ENCODE measurements around the gene MATN1. TPM values are rescaled to one million over a fixed set of nuclear protein-coding genes. Genes with fewer than 3 reads are reported as not detected.

MATN1 gene
- polyA plus RNA-seq, 3 donors = 0.07 TPM; not detected in 2

GRCh38 chr1:30755334-30755733 is 31.9 kb upstream of the MATN1 start:
- H3K79me2 ChIP-seq (ENCODE audit: insufficient read depth, low read length) = peaks cover 92% of the 10 kb centered on the region
- H2AFZ ChIP-seq (ENCODE audit: insufficient read depth, low read depth, low read length, poor library complexity, severe bottlenecking) = no peak overlapping the region
- H4K20me1 ChIP-seq (ENCODE audit: insufficient read depth, low read length) = peaks cover 84% of the 10 kb centered on the region
- Mint-ChIP-seq H3K4me1 (peaks cover 66% of the 10 kb centered on the region), H3K27ac (peak overlapping the region; percentile 99 to 100 (median 100)), H3K9me3 (peaks cover 0 to 10% (median 3%) of the 10 kb centered on the region in 7 donors), H3K4me3 (peak overlapping the region; percentile 92 to 97), H3K27me3 (ENCODE audit: low read depth in 3 of 3) (peaks cover 0 to 5% (median 0%) of the 10 kb centered on the region in 3 donors), H3K36me3 (peaks cover 48 to 63% of the 10 kb centered on the region in 2 donors)
- TF ChIP-seq CTCF (IDR thresholded peaks at IDR 0.05) = no peak
- H3K27me3 ChIP-seq (ENCODE audit: control insufficient read depth in 2 of 2, insufficient read depth in 2 of 2, low read length in 2 of 2) = no peaks in the 10 kb centered on the region
- H3K27ac ChIP-seq (ENCODE audit: low read depth in 1 of 2, low read length in 2 of 2) = peak overlapping the region; percentile 97 to 100
- DNase-seq = no peak
- peak overlapping the region; percentile 100 for H3K9ac ChIP-seq (ENCODE audit: insufficient read depth, low read length, poor library complexity, severe bottlenecking)
- peak overlapping the region; percentile 86 to 96 (median 96) for H3K4me3 ChIP-seq (replicated peaks in 1 of 3; ENCODE audit: low read depth in 2 of 3, low read length in 3 of 3)
- peak overlapping the region; percentile 98 for H3K4me2 ChIP-seq (replicated peaks; ENCODE audit: extremely low read depth, low read length, poor library complexity, severe bottlenecking)
- 76% methylated on average over 6 of the region's 6 CpGs for WGBS (ENCODE audit: insufficient coverage)
- H3K9me3 ChIP-seq (replicated peaks in 1 of 2; ENCODE audit: control insufficient read depth in 1 of 2, insufficient read depth in 1 of 2, low read length in 2 of 2) = no peaks in the 10 kb centered on the region
- peaks cover 22 to 29% of the 10 kb centered on the region in 2 donors for H3K36me3 ChIP-seq (replicated peaks in 1 of 2; ENCODE audit: control insufficient read depth in 1 of 2, insufficient read depth in 2 of 2, low read length in 2 of 2)
- H3K4me1 ChIP-seq (ENCODE audit: control insufficient read depth in 1 of 2, insufficient read depth in 2 of 2, low read length in 2 of 2) = peaks cover 84 to 87% of the 10 kb centered on the region in 2 donors
- intact Hi-C loops (cut with micrococcal nuclease) = no loop called here

GRCh38 chr1:30754684-30755171 is 31.3 kb upstream of the MATN1 start:
- Histone ChIP-seq H3K36me3 (replicated peaks in 1 of 2; ENCODE audit: control insufficient read depth in 1 of 2, insufficient read depth in 2 of 2, low read length in 2 of 2) (peaks cover 24 to 36% of the 10 kb centered on the region in 2 donors), H4K20me1 (ENCODE audit: insufficient read depth, low read length) (peaks cover 88% of the 10 kb centered on the region), H3K4me2 (replicated peaks; ENCODE audit: extremely low read depth, low read length, poor library complexity, severe bottlenecking) (peak overlapping the region; percentile 98), H2AFZ (ENCODE audit: insufficient read depth, low read depth, low read length, poor library complexity, severe bottlenecking) (no peak overlapping the region), H3K27ac (ENCODE audit: low read depth in 1 of 2, low read length in 2 of 2) (peak overlapping the region; percentile 74 to 100), H3K9me3 (replicated peaks in 1 of 2; ENCODE audit: control insufficient read depth in 1 of 2, insufficient read depth in 1 of 2, low read length in 2 of 2) (no peaks in the 10 kb centered on the region), H3K27me3 (ENCODE audit: control insufficient read depth in 2 of 2, insufficient read depth in 2 of 2, low read length in 2 of 2) (no peaks in the 10 kb centered on the region), H3K4me3 (replicated peaks in 1 of 3; ENCODE audit: low read depth in 2 of 3, low read length in 3 of 3) (peak overlapping the region; percentile 86 to 96 (median 96)), H3K79me2 (ENCODE audit: insufficient read depth, low read length) (peaks cover 94% of the 10 kb centered on the region), H3K9ac (ENCODE audit: insufficient read depth, low read length, poor library complexity, severe bottlenecking) (peak overlapping the region; percentile 100), H3K4me1 (ENCODE audit: control insufficient read depth in 1 of 2, insufficient read depth in 2 of 2, low read length in 2 of 2) (peaks cover 84 to 87% of the 10 kb centered on the region in 2 donors)
- Mint-ChIP-seq H3K4me3 (peak overlapping the region; percentile 92 to 97), H3K27me3 (ENCODE audit: low read depth in 3 of 3) (peaks cover 0 to 5% (median 0%) of the 10 kb centered on the region in 3 donors), H3K9me3 (peaks cover 0 to 10% (median 3%) of the 10 kb centered on the region in 7 donors), H3K27ac (peak overlapping the region; percentile 99 to 100 (median 100)), H3K36me3 (peaks cover 55 to 69% of the 10 kb centered on the region in 2 donors), H3K4me1 (peaks cover 66% of the 10 kb centered on the region)
- intact Hi-C loops (cut with micrococcal nuclease) = no loop called here
- no peak for TF ChIP-seq CTCF (IDR thresholded peaks at IDR 0.05)
- 0% methylated on average over 2 of the region's 9 CpGs for WGBS (ENCODE audit: insufficient coverage)
- DNase-seq = peak; percentile 91 to 94 (median 92)

Data from CD14-positive monocyte (primary cell).